Pancreas (tissue), 10 donors: ENCODE data around the gene CDK13. TPM values are rescaled to one million over a fixed set of nuclear protein-coding genes. Genes with fewer than 3 reads are reported as not detected.

Experiments used
- ATAC-seq, 4 donors: fragments of 200-7000 bp; cut with Tn5 transposase; one replicate each; pipeline versions ENCODE4 v1.8.0 to v1.9.1; 2020; ENCODE audit warnings: mild to moderate bottlenecking in 4 of 4, moderate library complexity in 4 of 4
- DNase-seq, 6 donors: peaks; one replicate each; pipeline ENCODE4 v3.0.0-alpha.2; 2020
- FAIRE-seq: peaks from 2 replicates; lab custom pipeline; 2012; peaks lifted over from hg19 to GRCh38; lab: Jason Lieb, UNC
- H3K27ac ChIP-seq, 4 donors: fragments of 200-600 bp; sonication (generic); 1 replicate in 3 of 4; 2 replicates in 1 of 4; pipeline versions ENCODE4 v1.5.0 to v1.8.0; 2020
- H3K27me3 ChIP-seq, 4 donors: fragments of 200-600 bp; one replicate each; pipeline ENCODE4 v1.8.0; 2021
- H3K36me3 ChIP-seq, 3 donors: fragments of 200-600 bp; sonication (generic) in 1 of 3; one replicate each; pipeline versions ENCODE4 v1.5.0 to v1.8.0; 2020 to 2021
- H3K4me1 ChIP-seq, 3 donors: fragments of 200-600 bp; one replicate each; pipeline ENCODE4 v1.8.0; 2021
- H3K4me3 ChIP-seq, 4 donors: fragments of 200-600 bp; sonication (generic) in 2 of 4; one replicate each; pipeline versions ENCODE4 v1.5.0 to v1.8.0; 2020 to 2021
- H3K9me3 ChIP-seq, 4 donors: fragments of 200-600 bp; one replicate each; pipeline ENCODE4 v1.8.0; 2021
- CTCF ChIP-seq, 4 donors: fragments of 200-600 bp; sonication (generic) in 3 of 4; IDR thresholded peaks; one replicate each; pipeline versions ENCODE4 v1.5.0 to v1.8.0; 2021; ENCODE audit warnings: antibody characterized with exemption in 4 of 4
- WGBS, 2 donors: extraction: QIAGEN DNeasy Blood & Tissue Kit; methylation state at CpG; one replicate each; pipeline ENCODE4 v1.1.7; 2013; 5-methylcytosine and 5-hydroxymethylcytosine counted together
- intact Hi-C, 3 donors: fragments of 100-400 bp; cut with DNase I; formaldehyde crosslinking; loops; one replicate each; pipeline versions ENCODE4 v1.11.1 to v1.14.2; 2022
- polyA plus RNA-seq, 2 donors: library from polyadenylated mRNA; stranded (reverse); fragments of 200-250 nt; gene quantifications; one replicate each; pipeline ENCODE4 v1.2.3, GENCODE V29; 2013
- total RNA-seq, 6 donors: library from RNA; stranded (reverse); fragmentation: NEBNext Ultra II Directional in 4 of 6; extraction: Animal tissue kit (Norgen Biotek cat#: 25700) in 4 of 6; gene quantifications; one replicate each; pipeline versions ENCODE4 v1.2.1 to v1.2.4, GENCODE V29; 2021 to 2023
- donor health status: healthy with polysubstance abuse.
- donor health status: DM: no; HTN: no; CAD: no; lungs with moderate emphysema.
- donor health status: DM: no; HTN: no; CAD: no.
- donor health status: control.
- donor health status: control.
- donor health status: Bipolar disorder and iron deficiency.
- donor health status: DM: yes; HTN: yes; CAD: no.
- donor health status: DM: no; HTN: no; CAD: no.
- donor health status: DM: no; HTN: no; CAD: no.
- donor health status: DM: yes; HTN: yes; CAD: no.

The CDK13 gene
- total and polyA plus RNA-seq, 8 donors, result 13.2 to 34.7 (median 22.0) TPM

- 70 to 77% methylated on average over 4 of the region's 4 CpGs for WGBS, 2 donors
- intact Hi-C loops, result no loop called here
Observed at GRCh38 chr7:40003597-40003996, 53.5 kb downstream of the CDK13 start.

GRCh38 chr7:40008223-40008815, 58.3 kb downstream of the CDK13 start:
- DNase-seq, result no peak
- Histone ChIP-seq H3K27me3 (no peaks in the 10 kb centered on the region), H3K4me3 (no peak overlapping the region), H3K4me1 (peaks cover 0 to 11% (median 9%) of the 10 kb centered on the region in 3 donors), H3K27ac (peak overlapping the region in 1 of 4 donors; percentile 10), H3K9me3 (no peaks in the 10 kb centered on the region), H3K36me3 (peaks cover 0 to 3% (median 0%) of the 10 kb centered on the region in 3 donors)
- intact Hi-C loops, result no loop called here
- no peak for TF ChIP-seq CTCF (IDR thresholded peaks at IDR 0.05)
- FAIRE-seq, result no peak
- peak; percentile 48 to 80 (median 68) for ATAC-seq
- WGBS, 2 donors, result 53 to 54% methylated on average over 2 of the region's 2 CpGs

More at GRCh38 chr7:40003597-40003996, 53.5 kb downstream of the CDK13 start:
- no peak for DNase-seq
- H3K9me3 ChIP-seq, result no peaks in the 10 kb centered on the region
- no peaks in the 10 kb centered on the region for H3K27me3 ChIP-seq
- TF ChIP-seq CTCF (IDR thresholded peaks at IDR 0.05), result no peak
- H3K27ac ChIP-seq, result no peak overlapping the region
- no peak for FAIRE-seq
- peaks cover 0 to 8% (median 3%) of the 10 kb centered on the region in 3 donors for H3K36me3 ChIP-seq
- no peak for ATAC-seq
- H3K4me1 ChIP-seq, result peaks cover 0 to 6% (median 3%) of the 10 kb centered on the region in 3 donors
- H3K4me3 ChIP-seq, result no peak overlapping the region

- no peaks in the 10 kb centered on the region for H3K9me3 ChIP-seq
- WGBS, 2 donors, result 92 to 95% methylated on average over 1 of the region's 1 CpG
- peaks cover 0 to 3% (median 0%) of the 10 kb centered on the region in 3 donors for H3K36me3 ChIP-seq
- intact Hi-C loops, result no loop called here
- no peaks in the 10 kb centered on the region for H3K27me3 ChIP-seq
- peaks cover 0 to 11% (median 9%) of the 10 kb centered on the region in 3 donors for H3K4me1 ChIP-seq
- DNase-seq (no peak), FAIRE-seq (no peak), ATAC-seq (no peak)
- H3K27ac ChIP-seq, result no peak overlapping the region
- no peak overlapping the region for H3K4me3 ChIP-seq
- TF ChIP-seq CTCF (IDR thresholded peaks at IDR 0.05), result no peak
Observed at GRCh38 chr7:40009301-40009700, 59.2 kb downstream of the CDK13 start.

- H3K36me3 ChIP-seq, result peaks cover 0 to 3% (median 0%) of the 10 kb centered on the region in 3 donors
- no peak overlapping the region for H3K4me3 ChIP-seq
- H3K27ac ChIP-seq, result no peak overlapping the region
- DNase-seq (no peak), FAIRE-seq (no peak), ATAC-seq (no peak)
- 78% methylated on average over 4 of the region's 4 CpGs for WGBS, 2 donors
- peaks cover 5 to 25% (median 12%) of the 10 kb centered on the region in 3 donors for H3K4me1 ChIP-seq
- intact Hi-C loops, result no loop called here
- no peaks in the 10 kb centered on the region for H3K9me3 ChIP-seq
- TF ChIP-seq CTCF (IDR thresholded peaks at IDR 0.05), result no peak
- no peaks in the 10 kb centered on the region for H3K27me3 ChIP-seq
Observed at GRCh38 chr7:40014376-40014775, 64.3 kb downstream of the CDK13 start.

GRCh38 chr7:40015790-40016296, 65.8 kb downstream of the CDK13 start:
- FAIRE-seq, result no peak
- Histone ChIP-seq H3K36me3 (no peaks in the 10 kb centered on the region), H3K4me3 (no peak overlapping the region), H3K27me3 (no peaks in the 10 kb centered on the region), H3K4me1 (peaks cover 5 to 27% (median 12%) of the 10 kb centered on the region in 3 donors), H3K27ac (peak overlapping the region in 1 of 4 donors; percentile 25), H3K9me3 (no peaks in the 10 kb centered on the region)
- WGBS, 2 donors, result 9 to 15% methylated on average over 4 of the region's 4 CpGs
- TF ChIP-seq CTCF (IDR thresholded peaks at IDR 0.05), result no peak
- intact Hi-C loops, result no loop called here
- peak in 3 of 4 donors; percentile 54 to 76 (median 72) for ATAC-seq
- DNase-seq, result peak in 2 of 6 donors; percentile 13 to 32
